Heart left ventricle (tissue), 16 donors: ENCODE data around the gene LANCL1. TPM values are rescaled to one million over a fixed set of nuclear protein-coding genes. Genes with fewer than 3 reads are reported as not detected.
A peak's percentile ranks its signal among the peaks of the same experiment; 100 is the strongest.

Source experiments
- ATAC-seq, 4 donors: fragments of 200-7000 bp; cut with Tn5 transposase; one replicate each; pipeline ENCODE4 v1.9.1; 2020 to 2022; ENCODE audit warnings: moderate library complexity in 4 of 4, mild to moderate bottlenecking in 3 of 4, moderate number of reproducible peaks in 1 of 4
- DNase-seq, 5 donors: peaks; one replicate each; pipeline ENCODE4 v3.0.0-alpha.2; 2020
- H3K27ac ChIP-seq, 12 donors: fragments of 200-600 bp; sonication (generic) in 4 of 12; one replicate each; pipeline versions ENCODE4 v1.5.0 to v1.8.0; 2016 to 2022; ENCODE audit warnings: mild to moderate bottlenecking in 2 of 12
- H3K27me3 ChIP-seq, 9 donors: fragments of 200-600 bp; sonication (generic) in 2 of 9; one replicate each; pipeline versions ENCODE4 v1.5.1 to v1.8.0; 2016 to 2022; ENCODE audit warnings: mild to moderate bottlenecking in 3 of 9
- H3K36me3 ChIP-seq, 9 donors: fragments of 200-600 bp; sonication (generic) in 2 of 9; one replicate each; pipeline versions ENCODE4 v1.5.0 to v1.8.0; 2018 to 2022; ENCODE audit warnings: mild to moderate bottlenecking in 2 of 9
- H3K4me1 ChIP-seq, 12 donors: fragments of 200-600 bp; sonication (generic) in 4 of 12; one replicate each; pipeline versions ENCODE4 v1.5.0 to v1.8.0; 2016 to 2022; ENCODE audit warnings: mild to moderate bottlenecking in 3 of 12
- H3K4me3 ChIP-seq, 12 donors: fragments of 200-600 bp; sonication (generic) in 4 of 12; one replicate each; pipeline versions ENCODE4 v1.5.0 to v1.8.0; 2017 to 2022; ENCODE audit warnings: mild to moderate bottlenecking in 9 of 12, moderate library complexity in 4 of 12
- H3K9me3 ChIP-seq, 12 donors: fragments of 200-600 bp; sonication (generic) in 4 of 12; one replicate each; pipeline versions ENCODE4 v1.5.0 to v1.8.0; 2016 to 2022; ENCODE audit warnings: mild to moderate bottlenecking in 1 of 12
- POLR2A ChIP-seq, 2 donors: fragments of 450-650 bp; IDR thresholded peaks; one replicate each; pipeline ENCODE4 v1.6.1; 2017; ENCODE audit warnings: antibody characterized with exemption in 2 of 2, mild to moderate bottlenecking in 2 of 2, moderate library complexity in 2 of 2
- WGBS, 4 donors: extraction: QIAGEN DNeasy Blood & Tissue Kit in 2 of 4; methylation state at CpG; one replicate each; pipeline versions ENCODE4 v1.1.5 to v1.1.7; 2013 to 2018; 5-methylcytosine and 5-hydroxymethylcytosine counted together
- intact Hi-C, 10 donors: fragments of 100-400 bp; cut with DNase I; formaldehyde crosslinking; loops; one replicate each; pipeline versions ENCODE4 v1.11.1 to v1.14.2; 2022
- polyA plus RNA-seq, 2 donors: library from polyadenylated mRNA; stranded (reverse); fragments of 200-250 nt; gene quantifications; one replicate each; pipeline ENCODE4 v1.2.3, GENCODE V29; 2013
- total RNA-seq, 9 donors: library from RNA; depleted of rRNA in 2 of 9; stranded (reverse); fragments of >200 nt in 2 of 9; fragmentation: NEBNext Ultra II Directional in 3 of 9; extraction: Animal tissue kit (Norgen Biotek cat#: 25700) in 3 of 9; gene quantifications; one replicate each; pipeline versions ENCODE4 v1.1.0 to v1.2.4, GENCODE V29; 2016 to 2023
- TF ChIP-seq, protein P1 (sequence below), 12 donors: fragments of 200-600 bp; sonication (generic) in 4 of 12; IDR thresholded peaks; one replicate each; pipeline versions ENCODE4 v1.5.0 to v1.8.0; 2018 to 2022; ENCODE audit warnings: antibody characterized with exemption in 12 of 12, mild to moderate bottlenecking in 5 of 12
- donor health status: ischemic (EF 13 %, LVEDD 7.1; RV severe dilation, severe dysfunction).
- donor health status: healthy with polysubstance abuse.
- donor health status: DM: no; HTN: yes; CAD: no.
- donor health status: DM: no; HTN: no; CAD: no.
- donor health status: ischemic (EF 25% LVEDD 6.9; RV normal size, moderate dysfunction).
- donor health status: ischemic (EF 25% LVEDD 5.7; RV mildly dilated, moderate dysfunction).
- donor health status: healthy.
- donor health status: DM: yes; HTN: yes; CAD: no.
- donor health status: ischemic (EF 35%, LVEDD 5.7; RV mildly dilated, moderate dysfunction).
- donor health status: nonischemic (EF 11% LVEDD 7.7; RV severe dilation, severe dysfunction).
- donor health status: DM: yes; HTN: yes; CAD: no.
- donor health status: PGD.
- donor health status: ischemic (EF 29% LVEDD 5.4; RV normal size, mild dysfunction).
- donor health status: nonischemic (EF 23%, LVEDD 6.1; RV moderate dilation, normal function).

Gene LANCL1
- total and polyA plus RNA-seq, 11 donors, result 7.7 to 76.1 (median 44.9) TPM

DNA sequence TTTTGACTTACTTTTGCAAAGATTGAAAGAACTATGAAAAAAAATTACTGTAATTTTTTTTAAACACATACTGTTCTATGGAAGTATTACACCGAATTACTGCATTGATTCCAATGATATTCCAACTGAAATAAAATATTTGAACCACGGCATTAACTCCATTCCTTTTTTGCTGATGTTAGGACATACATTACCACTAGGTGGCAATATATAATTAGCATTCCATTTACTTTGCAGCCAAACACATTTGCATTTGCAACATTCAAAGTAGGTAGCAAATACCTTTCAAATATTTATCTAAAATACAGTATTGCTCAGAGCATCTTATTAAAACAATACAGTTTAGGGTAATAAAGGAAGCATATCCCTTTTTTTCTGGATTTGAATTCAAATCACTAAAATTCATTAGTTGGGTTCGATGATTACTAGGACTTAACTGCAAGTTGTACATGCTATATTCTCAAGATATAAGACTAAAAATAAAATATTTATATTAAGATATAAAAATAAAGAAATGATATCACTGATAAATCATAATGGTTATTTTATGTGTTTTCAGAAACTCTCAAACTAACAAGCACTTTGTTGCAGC is 31.3 kb downstream of the LANCL1 start:
- intact Hi-C loops, result loop anchor here in 1 of 10 donors (10.0 kb wide), 1 partner anchor 710 kb away; no protein-coding TSS in a partner anchor
- Histone ChIP-seq H3K4me3 (no peak overlapping the region), H3K27ac (no peak overlapping the region), H3K4me1 (peaks cover 0 to 3% (median 0%) of the 10 kb centered on the region in 12 donors), H3K9me3 (peaks cover 0 to 26% (median 7%) of the 10 kb centered on the region in 12 donors), H3K36me3 (peaks cover 0 to 25% (median 15%) of the 10 kb centered on the region in 9 donors), H3K27me3 (no peaks in the 10 kb centered on the region)
- TF ChIP-seq POLR2A (IDR thresholded peaks at IDR 0.05), result no peak
- TF ChIP-seq, protein P1, sequence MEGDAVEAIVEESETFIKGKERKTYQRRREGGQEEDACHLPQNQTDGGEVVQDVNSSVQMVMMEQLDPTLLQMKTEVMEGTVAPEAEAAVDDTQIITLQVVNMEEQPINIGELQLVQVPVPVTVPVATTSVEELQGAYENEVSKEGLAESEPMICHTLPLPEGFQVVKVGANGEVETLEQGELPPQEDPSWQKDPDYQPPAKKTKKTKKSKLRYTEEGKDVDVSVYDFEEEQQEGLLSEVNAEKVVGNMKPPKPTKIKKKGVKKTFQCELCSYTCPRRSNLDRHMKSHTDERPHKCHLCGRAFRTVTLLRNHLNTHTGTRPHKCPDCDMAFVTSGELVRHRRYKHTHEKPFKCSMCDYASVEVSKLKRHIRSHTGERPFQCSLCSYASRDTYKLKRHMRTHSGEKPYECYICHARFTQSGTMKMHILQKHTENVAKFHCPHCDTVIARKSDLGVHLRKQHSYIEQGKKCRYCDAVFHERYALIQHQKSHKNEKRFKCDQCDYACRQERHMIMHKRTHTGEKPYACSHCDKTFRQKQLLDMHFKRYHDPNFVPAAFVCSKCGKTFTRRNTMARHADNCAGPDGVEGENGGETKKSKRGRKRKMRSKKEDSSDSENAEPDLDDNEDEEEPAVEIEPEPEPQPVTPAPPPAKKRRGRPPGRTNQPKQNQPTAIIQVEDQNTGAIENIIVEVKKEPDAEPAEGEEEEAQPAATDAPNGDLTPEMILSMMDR (IDR thresholded peaks at IDR 0.05), result peak; percentile 52 to 79 (median 69)
- ATAC-seq (no peak), DNase-seq (no peak)
- 49 to 51% (median 50%) methylated on average over 3 of the region's 3 CpGs for WGBS, 4 donors

- no peak for DNase-seq
- no peak for ATAC-seq
- WGBS, 4 donors, result 90 to 94% (median 92%) methylated on average over 3 of the region's 3 CpGs
- no peak overlapping the region for H3K4me3 ChIP-seq
- peaks cover 0 to 3% (median 0%) of the 10 kb centered on the region in 12 donors for H3K4me1 ChIP-seq
- H3K36me3 ChIP-seq, result peaks cover 0 to 42% (median 30%) of the 10 kb centered on the region in 9 donors
- no peaks in the 10 kb centered on the region for H3K27me3 ChIP-seq
- H3K27ac ChIP-seq, result no peak overlapping the region
- H3K9me3 ChIP-seq, result peaks cover 0 to 20% (median 7%) of the 10 kb centered on the region in 12 donors
- intact Hi-C loops, result loop anchor here in 1 of 10 donors (10.0 kb wide), 1 partner anchor 711 kb away; no protein-coding TSS in a partner anchor
- TF ChIP-seq, protein P1 (IDR thresholded peaks at IDR 0.05), result no peak
- TF ChIP-seq POLR2A (IDR thresholded peaks at IDR 0.05), result no peak
Measured at GRCh38 chr2:210443527-210443926, 33.0 kb downstream of the LANCL1 start.

DNA sequence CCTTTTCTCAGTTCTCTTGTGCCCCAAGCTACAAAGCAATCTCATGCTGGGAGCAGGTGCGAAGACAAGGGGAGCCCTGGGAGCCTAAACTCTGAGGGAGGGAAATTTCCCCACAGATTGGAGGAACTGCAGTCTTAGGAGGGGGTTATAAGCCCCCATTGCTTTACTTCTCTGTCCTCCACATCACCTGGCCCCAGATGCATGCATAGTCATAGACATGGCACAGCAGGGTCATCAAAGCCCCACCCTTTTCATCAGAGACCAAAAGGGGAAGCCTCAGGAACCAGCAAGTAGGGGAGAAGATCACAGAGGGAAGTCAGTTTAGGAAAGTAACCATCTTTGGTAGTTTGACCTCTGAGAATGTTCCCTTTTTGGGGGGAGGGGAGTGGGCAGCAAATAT is 33.7 kb downstream of the LANCL1 start:
- intact Hi-C loops, result loop anchor here in 1 of 10 donors (10.0 kb wide), 1 partner anchor 712 kb away; no protein-coding TSS in a partner anchor
- DNase-seq, result no peak
- Histone ChIP-seq H3K27ac (no peak overlapping the region), H3K4me1 (peaks cover 0 to 3% (median 0%) of the 10 kb centered on the region in 12 donors), H3K9me3 (peaks cover 0 to 14% (median 4%) of the 10 kb centered on the region in 12 donors), H3K27me3 (no peaks in the 10 kb centered on the region), H3K4me3 (no peak overlapping the region), H3K36me3 (peaks cover 0 to 47% (median 32%) of the 10 kb centered on the region in 9 donors)
- TF ChIP-seq, protein P1 (IDR thresholded peaks at IDR 0.05), result no peak
- WGBS, 4 donors, result 91 to 100% (median 99%) methylated on average over 1 of the region's 1 CpG
- peak in 1 of 4 donors; percentile 15 for ATAC-seq

GRCh38 chr2:210442457-210442856 is 34.1 kb downstream of the LANCL1 start:
- Histone ChIP-seq H3K9me3 (peaks cover 0 to 9% (median 1%) of the 10 kb centered on the region in 12 donors), H3K4me1 (peaks cover 0 to 3% (median 0%) of the 10 kb centered on the region in 12 donors), H3K27me3 (no peaks in the 10 kb centered on the region), H3K36me3 (peaks cover 0 to 49% (median 36%) of the 10 kb centered on the region in 9 donors), H3K4me3 (no peak overlapping the region), H3K27ac (no peak overlapping the region)
- TF ChIP-seq, protein P1 (IDR thresholded peaks at IDR 0.05), result no peak
- no peak for TF ChIP-seq POLR2A (IDR thresholded peaks at IDR 0.05)
- no peak for DNase-seq
- intact Hi-C loops, result loop anchor here in 1 of 10 donors (10.0 kb wide), 1 partner anchor 712 kb away; no protein-coding TSS in a partner anchor
- WGBS, 4 donors, result 87 to 94% (median 90%) methylated on average over 2 of the region's 2 CpGs
- ATAC-seq, result no peak
